Measurements from ENCODE around the gene FCN3. TPM values are rescaled to one million over a fixed set of nuclear protein-coding genes. Genes with fewer than 3 reads are reported as not detected.

FCN3 gene
- total and polyA plus RNA-seq, 2 of the 4 experiments (the other 2 are of a cell fraction): not detected

GRCh38 chr1:27400963-27401341 is 26.3 kb upstream of the FCN3 start:
- H2BK15ac ChIP-seq (ENCODE audit: low read depth, low read length): no peak overlapping the region
- in situ Hi-C loops (cut with MboI; ENCODE audit: low sequenced_read_pairs) (no loop called here), intact Hi-C loops (cut with micrococcal nuclease) (no loop called here), dilution Hi-C loops (cut with HindIII; ENCODE audit: low sequenced_read_pairs, unreplicated experiment) (no loop called here)
- H3K79me1 ChIP-seq (ENCODE audit: low read depth in 1 of 2, low read length in 2 of 2): peaks cover 0 to 10% of the 10 kb centered on the region in 2 experiments; a peak in 1 of 4 replicates
- no peak overlapping the region for H3K4me3 ChIP-seq (ENCODE audit: insufficient read depth, low read depth, low read length)
- ATAC-seq (ENCODE audit: low read depth) (no peak), DNase-seq (no peak)
- no peak overlapping the region for H2BK20ac ChIP-seq (ENCODE audit: low read depth, low read length)
- peaks cover 14% of the 10 kb centered on the region for H3K9me1 ChIP-seq (ENCODE audit: insufficient read depth, low read length)
- no peak overlapping the region for H3K27ac ChIP-seq (ENCODE audit: insufficient read depth, low read length)
- no peak overlapping the region for H3K14ac ChIP-seq (replicated peaks; ENCODE audit: low read depth, low read length)
- H4K20me1 ChIP-seq (ENCODE audit: insufficient read depth, low read length): peaks cover 12% of the 10 kb centered on the region; the same call in 1 of the 2 replicates
- no TSS peak for BruUV-seq (replicated peaks)
- 100% methylated on average over 1 of the region's 5 CpGs; no CpG with 5 or more reads in 1 of the 2 experiments for WGBS, 2 experiments (ENCODE audit: extremely low coverage in 2 of 2, insufficient read length in 1 of 2)
- ChIA-PET CTCF (interaction anchor here (1.1 to 1.3 kb wide), 2 partner anchors 11 to 156 kb away, joined by 3 read pairs; no protein-coding TSS in a partner anchor), POLR2A (ENCODE audit: unreplicated experiment) (interaction anchor here (0.6 kb wide), 1 partner anchor 69 kb away, joined by 3 read pairs; no protein-coding TSS in a partner anchor)
- H2AK9ac ChIP-seq (replicated peaks; ENCODE audit: low read depth, low read length, poor library complexity): peak overlapping the region; percentile 19
- no peak overlapping the region for H4K5ac ChIP-seq (ENCODE audit: low read depth, low read length)
- H3K36me3 ChIP-seq (ENCODE audit: control insufficient read depth, insufficient read depth, low read length): no peaks in the 10 kb centered on the region
- no peak overlapping the region for H3K4me2 ChIP-seq (ENCODE audit: low read depth, low read length)
- no peak overlapping the region for H4K91ac ChIP-seq (ENCODE audit: insufficient read depth, low read depth, low read length)
- TF ChIP-seq ELK1 (IDR thresholded peaks at IDR 0.05; ENCODE audit: borderline replicate concordance, low read depth, low read length) (no peak), MAFK (IDR thresholded peaks at IDR 0.05; ENCODE audit: low read depth, low read length) (no peak), POLR2A (IDR thresholded peaks at IDR 0.05; ENCODE audit: low read depth, low read length) (no peak), RCOR1 (IDR thresholded peaks at IDR 0.05; ENCODE audit: insufficient replicate concordance, low read length) (no peak), MAZ (IDR thresholded peaks at IDR 0.05; ENCODE audit: borderline replicate concordance, low read depth, low read length) (no peak)
- H2AFZ ChIP-seq (replicated peaks; ENCODE audit: low read length, poor library complexity): peak overlapping the region; percentile 17
- H2BK120ac ChIP-seq (ENCODE audit: low read depth, low read length): no peak overlapping the region
- peaks cover 19% of the 10 kb centered on the region for H3K4me1 ChIP-seq (ENCODE audit: control insufficient read depth, insufficient read depth, low read length)
- no peak overlapping the region for H4K8ac ChIP-seq (ENCODE audit: low read depth in 2 of 2, low read length in 2 of 2)
- H2BK5ac ChIP-seq (ENCODE audit: low read depth, low read length, poor library complexity, severe bottlenecking): no peak overlapping the region
- no peak overlapping the region for H2AK5ac ChIP-seq (ENCODE audit: low read depth, low read length)
- H3K18ac ChIP-seq (ENCODE audit: low read depth, low read length): no peak overlapping the region
- no peak overlapping the region for H3K56ac ChIP-seq (ENCODE audit: extremely low read depth, insufficient read depth, low read length)
- H3K9ac ChIP-seq (ENCODE audit: low read depth, low read length): no peak overlapping the region
- no peak overlapping the region for H3K4ac ChIP-seq (ENCODE audit: low read depth, low read length)
- no peaks in the 10 kb centered on the region for H3K27me3 ChIP-seq (ENCODE audit: control insufficient read depth, insufficient read depth, low read length)
- H3K9me3 ChIP-seq (ENCODE audit: control insufficient read depth, insufficient read depth, low read length): no peaks in the 10 kb centered on the region
- H3K23ac ChIP-seq (ENCODE audit: low read depth, low read length): no peak overlapping the region
